GM12878 (cell line): ENCODE results near the gene LIMS4. TPM values are rescaled to one million over a fixed set of nuclear protein-coding genes. Genes with fewer than 3 reads are reported as not detected.
"Not testable (repeated sequence)": the region's sequence is repeated elsewhere in the genome, so short reads cannot be mapped to it uniquely, and the experiment has no call there.

Source experiments
- ATAC-seq: fragments of 200-7000 bp; cut with Tn5 transposase; 3 replicates; pipeline ENCODE4 v1.9.1; 2020; ENCODE audit warnings: mild to moderate bottlenecking, moderate library complexity
- BruUV-seq: library from RNA; stranded (reverse); fragments of 400-500 nt; replicated peaks from 2 replicates; lab custom pipeline; 2021; lab: Mats Ljungman, UMichigan
- CTCF ChIA-PET: fragments of 300-600 bp; sonication (Branson Sonifier 250); formaldehyde crosslinking; extraction: SDS; loops from one replicate; lab custom pipeline; 2021; ENCODE audit warnings: inconsistent platforms; lab: Yijun Ruan, JAX
- POLR2A ChIA-PET: fragments of 350-600 bp; formaldehyde crosslinking; extraction: SDS; loops from one replicate; lab custom pipeline; 2021; ENCODE audit warnings: inconsistent platforms; lab: Charles Lee
- RAD21 ChIA-PET: fragments of 300-600 bp; sonication (Branson Sonifier 250); formaldehyde crosslinking; loops from one replicate; lab custom pipeline; 2023; ENCODE audit warnings: antibody characterized with exemption; ENCODE audit not compliant: unreplicated experiment; lab: Charles Lee
- SMC1A ChIA-PET: fragments of 300-600 bp; sonication (Branson Sonifier 250); formaldehyde crosslinking; loops from one replicate; lab custom pipeline; 2023; ENCODE audit not compliant: unreplicated experiment, uncharacterized antibody; lab: Charles Lee
- DNase-seq: peaks from one replicate; pipeline ENCODE4 v3.0.0-alpha.2; 2011; ENCODE audit warnings: low read depth, low spot score
- FAIRE-seq: peaks from 3 replicates; lab custom pipeline; 2011; peaks lifted over from hg19 to GRCh38; lab: Jason Lieb, UNC
- H2AFZ ChIP-seq: 2 replicates; pipeline ENCODE4 v1.6.0; 2011; ENCODE audit warnings: low read depth, low read length, control low read depth; ENCODE audit not compliant: control insufficient read depth
- H3K27ac ChIP-seq: 2 replicates; pipeline ENCODE4 v1.5.1; 2011; ENCODE audit warnings: control low read depth; ENCODE audit not compliant: control insufficient read depth, insufficient read depth
- H3K27me3 ChIP-seq, 2 experiments: replicated peaks in 1 of 2; 2 replicates each; pipeline versions ENCODE4 v1.6.0 to v1.6.1; 2011; ENCODE audit warnings: low read length in 1 of 2; ENCODE audit not compliant: control insufficient read depth in 2 of 2, insufficient read depth in 2 of 2
- H3K36me3 ChIP-seq, 2 experiments: 2 replicates each; pipeline ENCODE4 v1.5.1; 2011; ENCODE audit warnings: low read length in 1 of 2; ENCODE audit not compliant: control insufficient read depth in 2 of 2, insufficient read depth in 2 of 2
- H3K4me1 ChIP-seq: 2 replicates; pipeline ENCODE4 v1.6.1; 2011; ENCODE audit warnings: mild to moderate bottlenecking, low read length, moderate library complexity, mixed read lengths; ENCODE audit not compliant: control insufficient read depth, insufficient read depth
- H3K4me2 ChIP-seq: 2 replicates; pipeline ENCODE4 v1.6.0; 2011; ENCODE audit warnings: control low read depth; ENCODE audit not compliant: control insufficient read depth, insufficient read depth
- H3K4me3 ChIP-seq: fragments of 200-600 bp; sonication (generic); 2 replicates; pipeline ENCODE4 v1.5.1; 2016
- H3K79me2 ChIP-seq: 2 replicates; pipeline ENCODE4 v1.6.0; 2011; ENCODE audit warnings: low read length; ENCODE audit not compliant: control insufficient read depth, insufficient read depth
- H3K9ac ChIP-seq: 2 replicates; pipeline ENCODE4 v1.8.0; 2011; ENCODE audit warnings: low read length, control low read depth, mixed read lengths; ENCODE audit not compliant: control insufficient read depth, insufficient read depth
- H3K9me3 ChIP-seq: replicated peaks from 3 replicates; pipeline ENCODE4 v1.5.1; 2011; ENCODE audit warnings: mild to moderate bottlenecking, low read length; ENCODE audit not compliant: control insufficient read depth, insufficient read depth
- H4K20me1 ChIP-seq: 2 replicates; pipeline ENCODE4 v1.6.0; 2011; ENCODE audit not compliant: control insufficient read depth, insufficient read depth
- WGBS: methylation state at CpG from one replicate; pipeline ENCODE4 v1.1.6; 2016; ENCODE audit warnings: low lambda C conversion rate; ENCODE audit not compliant: insufficient replicate concordance, insufficient coverage; ENCODE audit errors: missing lambda C conversion rate; 5-methylcytosine and 5-hydroxymethylcytosine counted together
- in situ Hi-C: fragments of 300-500 bp; cut with MboI; formaldehyde crosslinking; loops from 9 replicates; pipeline ENCODE4 v1.14.3; 2018; ENCODE audit warnings: mixed read lengths
- intact Hi-C: fragments of 100-400 bp; cut with micrococcal nuclease; formaldehyde crosslinking; loops from one replicate; pipeline ENCODE4 v1.14.2; 2022; ENCODE audit not compliant: unreplicated experiment
- polyA plus RNA-seq, 11 experiments: library from polyadenylated mRNA; depleted of rRNA in 4 of 11; unstranded in 6 of 11; stranded (reverse) in 5 of 11; fragments of >200 nt; fragmentation: Nextera tagmentation in 4 of 11; fragmentation: Illumina TruSeq in 1 of 11; extraction: Ambion mirVana in 4 of 11; extraction: Trizol in 1 of 11; gene quantifications; 1 replicate in 1 of 11; 2 replicates in 10 of 11; pipeline versions ENCODE4 v1.2.1 to v1.2.3, GENCODE V29; 2011 to 2016; ENCODE audit warnings: inconsistent platforms in 2 of 11, missing spikeins in 2 of 11, low read depth in 1 of 11
- total RNA-seq, 4 experiments: library from RNA; depleted of rRNA in 3 of 4; stranded (reverse); fragments of >200 nt in 3 of 4; fragmentation: Illumina TruSeq in 1 of 4; extraction: Trizol in 1 of 4; gene quantifications; 2 replicates each; pipeline versions ENCODE4 v1.2.1 to v1.2.3, GENCODE V29; 2013 to 2021

LIMS4 gene
- total and polyA plus RNA-seq, 10 of the 15 experiments (the other 5 are each of a cell fraction or from before 2014, with no cell fraction given), result 0.11 to 1.2 (median 0.48) TPM

- SMC1A ChIA-PET, H4K20me1 ChIP-seq, DNase-seq, H2AFZ ChIP-seq, H3K27ac ChIP-seq, H3K79me2 ChIP-seq, H3K4me3 ChIP-seq, H3K27me3 ChIP-seq, FAIRE-seq, RAD21 ChIA-PET, H3K36me3 ChIP-seq, H3K4me2 ChIP-seq, H3K9me3 ChIP-seq, H3K4me1 ChIP-seq, BruUV-seq, POLR2A ChIA-PET, ATAC-seq, H3K9ac ChIP-seq, intact Hi-C loops, in situ Hi-C loops, CTCF ChIA-PET: not testable (repeated sequence)
- WGBS, result no CpG with 5 or more reads among the region's 8 CpGs
Measured at GRCh38 chr2:110443305-110444005, 29.2 kb downstream of the LIMS4 start.

- WGBS, result no CpG with 5 or more reads among the region's 1 CpG
- RAD21 ChIA-PET, H2AFZ ChIP-seq, in situ Hi-C loops, H3K4me1 ChIP-seq, H3K4me2 ChIP-seq, DNase-seq, H3K4me3 ChIP-seq, H3K27ac ChIP-seq, H4K20me1 ChIP-seq, SMC1A ChIA-PET, ATAC-seq, CTCF ChIA-PET, intact Hi-C loops, POLR2A ChIA-PET, FAIRE-seq, BruUV-seq, H3K79me2 ChIP-seq, H3K36me3 ChIP-seq, H3K9ac ChIP-seq, H3K9me3 ChIP-seq, H3K27me3 ChIP-seq: not testable (repeated sequence)
Measured at GRCh38 chr2:110441905-110442304, 30.7 kb downstream of the LIMS4 start.

- SMC1A ChIA-PET, H3K9ac ChIP-seq, H3K27me3 ChIP-seq, H3K36me3 ChIP-seq, H3K4me1 ChIP-seq, DNase-seq, H3K4me2 ChIP-seq, H3K79me2 ChIP-seq, in situ Hi-C loops, POLR2A ChIA-PET, CTCF ChIA-PET, H3K27ac ChIP-seq, BruUV-seq, H2AFZ ChIP-seq, H4K20me1 ChIP-seq, ATAC-seq, H3K4me3 ChIP-seq, FAIRE-seq, H3K9me3 ChIP-seq, RAD21 ChIA-PET, intact Hi-C loops: not testable (repeated sequence)
- WGBS, result no CpG with 5 or more reads among the region's 6 CpGs
Measured at GRCh38 chr2:110434565-110434964, 38.1 kb downstream of the LIMS4 start.

- POLR2A ChIA-PET, H3K9me3 ChIP-seq, DNase-seq, H2AFZ ChIP-seq, H3K4me2 ChIP-seq, H3K27ac ChIP-seq, H3K36me3 ChIP-seq, SMC1A ChIA-PET, H3K4me3 ChIP-seq, H3K79me2 ChIP-seq, intact Hi-C loops, RAD21 ChIA-PET, ATAC-seq, BruUV-seq, CTCF ChIA-PET, FAIRE-seq, H3K4me1 ChIP-seq, H3K27me3 ChIP-seq, H3K9ac ChIP-seq, in situ Hi-C loops, H4K20me1 ChIP-seq: not testable (repeated sequence)
- WGBS, result no CpG with 5 or more reads among the region's 4 CpGs
Measured at GRCh38 chr2:110425725-110426124, 46.9 kb downstream of the LIMS4 start.
